ENCODE measurements around the gene TMEM121.
A peak's percentile ranks its signal among the peaks of the same experiment; 100 is the strongest.

TMEM121 gene

DNA sequence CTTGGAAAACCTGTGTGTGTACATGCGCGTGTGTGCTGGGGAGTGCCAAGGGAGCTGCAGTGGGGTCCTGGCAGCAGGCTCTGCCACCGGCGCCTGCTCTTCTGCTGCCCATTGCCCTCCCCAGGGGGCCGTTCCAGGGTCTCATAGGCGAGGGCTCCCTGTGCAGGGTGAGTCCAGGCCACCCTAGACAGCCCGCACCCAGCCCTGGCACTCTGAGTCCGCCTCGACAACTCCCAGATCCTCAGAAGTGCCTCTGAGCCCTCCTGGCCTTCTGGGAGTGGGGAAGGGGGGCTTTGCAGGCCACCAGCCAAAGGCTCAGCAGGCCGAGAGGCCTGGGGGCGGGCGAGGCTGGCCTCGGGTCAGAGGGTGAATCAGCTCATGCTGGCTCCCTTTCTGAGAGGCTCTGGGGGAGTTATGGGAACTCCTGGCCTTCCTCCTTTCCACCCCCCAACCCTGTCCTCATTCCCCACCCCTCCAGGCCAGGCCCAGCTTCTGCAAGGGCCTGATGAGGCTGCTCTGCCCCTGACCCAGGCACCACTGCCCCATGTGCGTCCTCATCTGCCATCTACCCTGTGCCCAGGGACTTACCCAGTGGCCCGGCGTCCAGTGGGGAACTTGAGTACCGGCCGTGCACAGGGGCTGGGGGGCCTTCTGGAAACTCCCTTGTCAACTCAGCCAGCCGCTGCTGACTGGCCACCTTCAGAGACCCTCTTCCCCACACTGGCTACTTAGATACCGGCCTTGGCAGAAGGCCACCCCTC, 37.4 kb upstream of the TMEM121 start:
- Histone ChIP-seq H3K4me3 (ENCODE audit: low read length) (no peak overlapping the region), H3K27me3 (replicated peaks; ENCODE audit: control insufficient read depth, insufficient read depth, low read length) (peaks cover 5% of the 10 kb centered on the region), H3K9me3 (ENCODE audit: control insufficient read depth, low read length) (no peaks in the 10 kb centered on the region), H3K4me1 (ENCODE audit: control insufficient read depth, insufficient read depth, low read length) (peaks cover 3% of the 10 kb centered on the region), H3K9ac (ENCODE audit: low read length) (no peak overlapping the region), H3K36me3 (ENCODE audit: control insufficient read depth, insufficient read depth, low read length, severe bottlenecking) (no peaks in the 10 kb centered on the region)
- no peak for DNase-seq (ENCODE audit: low read depth)

DNA sequence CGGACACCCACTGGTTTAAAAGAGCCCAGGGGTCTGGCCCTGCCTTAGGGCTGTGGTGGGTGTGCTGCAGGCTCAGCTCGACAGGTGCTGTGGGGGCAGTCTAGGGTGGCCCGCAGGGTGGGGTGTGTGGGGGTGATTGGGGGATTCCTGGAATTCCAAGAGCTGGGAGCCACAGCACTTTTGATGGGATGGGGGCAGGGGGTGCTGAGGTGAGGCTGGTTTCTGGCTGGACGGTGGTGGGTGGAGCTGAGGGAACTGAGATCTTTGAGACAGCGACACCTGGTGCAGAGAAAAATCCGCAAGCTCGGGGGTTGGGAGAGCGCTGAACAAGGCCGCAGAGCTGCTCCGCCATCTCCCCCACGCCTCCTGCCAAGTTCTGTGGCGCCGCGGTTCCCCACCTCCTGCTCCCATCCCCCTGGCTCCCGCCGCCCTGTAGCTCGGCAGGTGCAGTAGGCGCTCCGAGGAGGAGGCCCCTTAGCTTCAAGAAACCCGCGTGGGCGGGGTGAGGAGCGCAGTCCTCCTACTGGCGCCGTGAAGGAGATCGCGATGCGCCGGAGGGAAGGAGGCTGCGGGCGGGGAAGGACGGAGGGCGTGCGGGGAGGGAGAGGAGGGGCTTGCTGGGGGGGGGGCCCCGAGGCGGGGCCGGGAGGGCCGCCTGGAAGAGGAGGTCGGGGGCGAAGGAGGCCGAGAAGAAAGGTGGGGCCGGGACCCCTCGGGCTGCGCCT, 36.7 kb upstream of the TMEM121 start:
- H3K36me3 ChIP-seq (ENCODE audit: control insufficient read depth, insufficient read depth, low read length, severe bottlenecking), result no peaks in the 10 kb centered on the region
- peak; percentile 83 for DNase-seq (ENCODE audit: low read depth)
- peak overlapping the region; percentile 81 for H3K4me3 ChIP-seq (ENCODE audit: low read length)
- peaks cover 5% of the 10 kb centered on the region for H3K27me3 ChIP-seq (replicated peaks; ENCODE audit: control insufficient read depth, insufficient read depth, low read length)
- H3K4me1 ChIP-seq (ENCODE audit: control insufficient read depth, insufficient read depth, low read length), result peaks cover 3% of the 10 kb centered on the region
- no peaks in the 10 kb centered on the region for H3K9me3 ChIP-seq (ENCODE audit: control insufficient read depth, low read length)
- peak overlapping the region; percentile 81 for H3K9ac ChIP-seq (ENCODE audit: low read length)

DNA sequence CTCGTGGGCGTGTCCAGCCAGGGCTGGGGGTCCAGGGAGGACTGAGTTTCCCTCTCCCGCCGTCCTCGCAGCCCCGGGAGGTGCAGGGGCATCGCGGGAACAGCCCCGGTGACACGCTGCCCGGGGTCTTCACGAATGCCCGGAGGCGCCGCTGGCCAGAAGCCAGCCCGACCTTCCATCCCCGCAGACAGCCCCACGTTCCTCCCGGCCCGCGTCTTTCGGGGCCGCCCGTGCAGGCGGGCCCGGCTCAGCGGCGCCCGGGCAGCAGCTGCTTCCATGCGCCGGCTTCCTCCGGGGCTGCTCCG, 36.2 kb upstream of the TMEM121 start:
- H3K4me3 ChIP-seq (ENCODE audit: low read length), result peak overlapping the region; percentile 81
- H3K27me3 ChIP-seq (replicated peaks; ENCODE audit: control insufficient read depth, insufficient read depth, low read length), result peaks cover 5% of the 10 kb centered on the region
- no peak for DNase-seq (ENCODE audit: low read depth)
- H3K4me1 ChIP-seq (ENCODE audit: control insufficient read depth, insufficient read depth, low read length), result peaks cover 3% of the 10 kb centered on the region
- H3K36me3 ChIP-seq (ENCODE audit: control insufficient read depth, insufficient read depth, low read length, severe bottlenecking), result no peaks in the 10 kb centered on the region
- no peaks in the 10 kb centered on the region for H3K9me3 ChIP-seq (ENCODE audit: control insufficient read depth, low read length)
- peak overlapping the region; percentile 81 for H3K9ac ChIP-seq (ENCODE audit: low read length)

DNA sequence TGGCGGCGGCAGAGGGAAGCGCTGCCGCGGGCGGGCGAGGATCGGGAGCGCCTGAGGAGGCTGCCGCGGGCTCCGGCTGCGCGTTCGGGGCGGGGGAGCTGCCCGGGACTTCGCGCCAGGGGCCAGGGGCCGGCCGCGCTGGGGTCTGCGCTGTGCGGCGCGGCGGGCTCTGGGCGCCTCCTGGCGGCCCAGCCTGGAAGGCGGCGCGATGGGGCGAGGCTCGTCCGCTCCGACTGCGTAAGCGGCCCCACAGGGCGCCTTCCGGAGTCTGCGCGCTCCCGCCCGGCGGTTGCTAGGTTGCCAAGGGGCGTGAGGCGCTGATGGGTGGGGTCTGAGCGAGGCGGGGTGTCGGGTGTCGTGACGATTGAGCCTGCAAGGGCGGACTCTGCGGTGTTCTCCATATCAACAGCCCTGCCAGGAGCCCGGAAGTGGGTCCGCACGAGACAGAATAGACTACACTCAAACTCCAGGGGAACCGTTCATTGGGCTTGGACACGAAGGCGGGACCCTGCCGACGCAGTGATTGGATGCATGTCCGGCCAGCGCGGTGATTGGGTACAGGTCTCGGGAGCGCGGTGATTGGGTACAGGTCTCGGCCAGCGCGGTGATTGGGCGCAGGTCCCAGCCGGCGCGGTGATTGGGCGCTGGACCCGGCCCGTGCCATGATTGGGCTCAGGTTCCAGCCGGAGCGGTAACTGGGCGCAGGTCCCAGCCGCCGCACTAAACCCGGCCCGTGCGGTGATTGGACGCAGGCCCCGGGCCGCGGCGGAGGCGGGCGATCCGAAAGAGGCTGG, 35.6 kb upstream of the TMEM121 start, which contains the start of gene TEDC1:
Gene TEDC1, plus strand, starts transcription at position 675 of the 794 bp plus-strand sequence. CDS start 130 bp downstream, outside the sequence.
- H3K36me3 ChIP-seq (ENCODE audit: control insufficient read depth, insufficient read depth, low read length, severe bottlenecking), result no peaks in the 10 kb centered on the region
- H3K4me1 ChIP-seq (ENCODE audit: control insufficient read depth, insufficient read depth, low read length), result peaks cover 3% of the 10 kb centered on the region
- peak within 1 kb of the TSS; percentile 81 for H3K9ac ChIP-seq (ENCODE audit: low read length)
- DNase-seq (ENCODE audit: low read depth), result peak; percentile 100
- no peaks in the 10 kb centered on the region for H3K9me3 ChIP-seq (ENCODE audit: control insufficient read depth, low read length)
- peaks cover 5% of the 10 kb centered on the region for H3K27me3 ChIP-seq (replicated peaks; ENCODE audit: control insufficient read depth, insufficient read depth, low read length)
- peak within 1 kb of the TSS; percentile 84 for H3K4me3 ChIP-seq (ENCODE audit: low read length)

DNA sequence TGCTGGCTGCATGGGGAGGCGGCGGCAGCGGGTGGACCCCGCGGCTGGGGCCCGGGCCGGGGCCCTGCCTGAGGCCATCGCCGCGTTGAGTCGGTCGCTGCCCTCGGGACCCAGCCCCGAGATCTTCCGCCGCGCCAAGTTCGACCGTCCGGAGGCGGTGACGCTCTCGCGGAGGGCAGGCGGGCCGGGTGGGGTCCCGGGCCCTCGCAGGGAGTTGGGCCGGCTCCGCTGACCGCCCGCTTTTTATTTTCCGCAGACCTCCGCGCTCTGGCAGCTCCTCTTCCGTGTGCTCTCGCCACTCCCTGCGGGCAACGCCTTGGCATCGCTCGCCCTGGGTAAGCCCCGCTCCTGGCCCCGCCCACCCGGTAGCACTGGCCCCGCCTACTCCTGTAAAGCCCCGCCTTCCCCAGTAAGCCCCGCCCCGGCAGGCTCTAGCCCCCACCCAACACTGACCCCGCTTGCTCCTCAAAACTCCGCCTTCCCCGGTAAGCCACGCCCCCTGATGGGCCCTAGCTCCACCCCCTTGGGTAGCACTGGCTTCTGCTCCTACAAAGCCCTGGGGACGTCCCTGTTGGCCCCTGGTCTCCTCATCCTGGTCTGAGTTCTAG, 34.9 kb upstream of the TMEM121 start:
- Histone ChIP-seq H3K36me3 (ENCODE audit: control insufficient read depth, insufficient read depth, low read length, severe bottlenecking) (no peaks in the 10 kb centered on the region), H3K9ac (ENCODE audit: low read length) (peak overlapping the region; percentile 72), H3K4me3 (ENCODE audit: low read length) (peak overlapping the region; percentile 84), H3K9me3 (ENCODE audit: control insufficient read depth, low read length) (no peaks in the 10 kb centered on the region), H3K4me1 (ENCODE audit: control insufficient read depth, insufficient read depth, low read length) (peaks cover 3% of the 10 kb centered on the region), H3K27me3 (replicated peaks; ENCODE audit: control insufficient read depth, insufficient read depth, low read length) (peaks cover 5% of the 10 kb centered on the region)
- DNase-seq (ENCODE audit: low read depth), result peak; percentile 77

DNA sequence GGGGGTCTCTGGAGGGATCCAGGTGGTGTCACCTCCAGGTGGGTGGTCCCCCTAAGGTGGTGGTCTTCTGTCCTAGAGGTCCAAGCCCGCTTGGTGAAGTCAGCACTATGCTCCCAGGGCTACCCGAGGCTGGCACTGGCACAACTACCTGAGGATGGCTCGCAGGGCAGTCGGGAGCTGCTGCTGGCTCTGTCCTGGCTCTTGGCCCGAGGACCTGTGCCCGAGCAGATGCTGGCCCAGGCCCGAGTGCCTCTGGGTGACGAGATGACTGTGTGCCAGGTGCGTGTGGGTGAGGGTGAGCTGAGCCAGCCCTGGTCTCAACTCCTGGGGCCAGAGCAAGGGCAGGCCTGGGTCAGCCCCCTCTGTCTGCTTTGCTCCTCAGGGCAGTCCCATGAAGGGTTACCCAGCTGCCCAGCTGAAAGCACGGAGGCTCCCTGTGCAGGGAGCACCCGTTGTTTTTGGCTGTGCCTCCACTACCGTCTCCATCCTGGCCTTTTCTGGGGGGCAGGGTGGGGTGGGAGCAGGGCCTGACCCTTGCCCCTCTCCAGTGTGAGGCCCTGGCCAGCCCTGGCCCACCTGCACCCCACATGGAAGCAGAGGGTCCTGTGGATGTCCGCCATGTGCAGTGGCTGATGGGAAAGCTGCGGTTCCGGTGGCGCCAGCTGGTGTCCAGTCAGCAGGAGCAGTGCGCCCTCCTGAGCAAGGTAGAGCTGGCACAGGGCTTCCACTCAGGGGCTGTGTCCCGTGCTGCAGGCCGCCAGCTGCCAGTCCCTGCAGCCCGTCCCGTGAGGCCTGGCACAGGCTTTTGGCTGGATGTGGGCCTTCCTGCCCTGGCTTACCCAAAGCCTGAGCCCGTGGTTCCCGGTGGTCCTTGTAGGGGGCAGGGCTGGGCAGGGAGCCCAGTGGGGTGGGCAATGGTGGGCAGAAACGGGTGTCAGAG, 34.1 kb upstream of the TMEM121 start:
- H3K36me3 ChIP-seq (ENCODE audit: control insufficient read depth, insufficient read depth, low read length, severe bottlenecking), result no peaks in the 10 kb centered on the region
- peaks cover 5% of the 10 kb centered on the region for H3K27me3 ChIP-seq (replicated peaks; ENCODE audit: control insufficient read depth, insufficient read depth, low read length)
- H3K4me3 ChIP-seq (ENCODE audit: low read length), result no peak overlapping the region
- peaks cover 3% of the 10 kb centered on the region for H3K4me1 ChIP-seq (ENCODE audit: control insufficient read depth, insufficient read depth, low read length)
- no peaks in the 10 kb centered on the region for H3K9me3 ChIP-seq (ENCODE audit: control insufficient read depth, low read length)
- no peak for DNase-seq (ENCODE audit: low read depth)
- no peak overlapping the region for H3K9ac ChIP-seq (ENCODE audit: low read length)

DNA sequence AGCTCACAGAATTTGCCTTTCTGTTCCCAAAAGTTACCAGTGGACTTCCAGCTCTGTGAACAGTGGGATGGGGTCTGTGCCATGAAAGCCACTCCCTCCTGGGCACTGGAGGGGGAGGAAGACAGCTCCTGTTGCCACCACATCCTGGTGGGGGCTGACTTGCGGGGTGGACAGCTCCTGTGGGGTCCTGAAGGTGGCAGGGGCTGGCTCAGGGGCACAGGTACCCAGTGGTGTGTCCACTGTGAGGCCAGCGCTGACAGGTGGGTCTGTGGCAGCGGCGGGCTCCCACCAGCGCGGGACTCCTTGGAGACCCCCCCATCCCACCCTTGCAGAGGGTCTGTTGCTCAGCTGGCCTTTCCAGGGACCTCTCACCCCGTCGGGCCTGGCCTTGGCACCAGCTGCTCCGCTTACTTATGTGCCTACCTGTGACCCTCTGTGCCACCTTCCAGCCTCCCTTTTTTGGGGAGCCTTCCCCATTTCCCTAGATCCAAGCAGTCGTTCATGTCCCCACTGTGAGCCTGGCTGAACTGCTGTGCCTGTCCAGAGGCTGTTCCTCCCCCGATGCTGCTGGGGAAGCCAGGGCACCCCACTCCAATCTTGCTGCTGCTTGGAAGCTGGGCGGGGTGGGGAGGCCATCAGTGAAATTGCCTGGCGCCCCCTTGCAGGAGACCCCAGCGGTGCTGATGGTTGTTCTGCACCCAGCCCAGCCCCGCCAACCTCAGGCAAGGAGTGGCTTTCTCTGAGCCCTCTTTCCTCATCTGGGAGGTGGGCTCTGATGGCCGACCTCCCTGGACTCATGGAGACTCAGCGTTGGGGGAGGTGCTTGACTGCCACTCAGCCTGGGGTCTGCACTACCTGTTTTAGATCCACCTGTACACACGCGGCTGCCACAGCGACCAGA, 33.2 kb upstream of the TMEM121 start:
- DNase-seq (ENCODE audit: low read depth), result no peak
- Histone ChIP-seq H3K4me1 (ENCODE audit: control insufficient read depth, insufficient read depth, low read length) (no peaks in the 10 kb centered on the region), H3K4me3 (ENCODE audit: low read length) (no peak overlapping the region), H3K9me3 (ENCODE audit: control insufficient read depth, low read length) (no peaks in the 10 kb centered on the region), H3K36me3 (ENCODE audit: control insufficient read depth, insufficient read depth, low read length, severe bottlenecking) (no peaks in the 10 kb centered on the region), H3K27me3 (replicated peaks; ENCODE audit: control insufficient read depth, insufficient read depth, low read length) (no peaks in the 10 kb centered on the region), H3K9ac (ENCODE audit: low read length) (no peak overlapping the region)

DNA sequence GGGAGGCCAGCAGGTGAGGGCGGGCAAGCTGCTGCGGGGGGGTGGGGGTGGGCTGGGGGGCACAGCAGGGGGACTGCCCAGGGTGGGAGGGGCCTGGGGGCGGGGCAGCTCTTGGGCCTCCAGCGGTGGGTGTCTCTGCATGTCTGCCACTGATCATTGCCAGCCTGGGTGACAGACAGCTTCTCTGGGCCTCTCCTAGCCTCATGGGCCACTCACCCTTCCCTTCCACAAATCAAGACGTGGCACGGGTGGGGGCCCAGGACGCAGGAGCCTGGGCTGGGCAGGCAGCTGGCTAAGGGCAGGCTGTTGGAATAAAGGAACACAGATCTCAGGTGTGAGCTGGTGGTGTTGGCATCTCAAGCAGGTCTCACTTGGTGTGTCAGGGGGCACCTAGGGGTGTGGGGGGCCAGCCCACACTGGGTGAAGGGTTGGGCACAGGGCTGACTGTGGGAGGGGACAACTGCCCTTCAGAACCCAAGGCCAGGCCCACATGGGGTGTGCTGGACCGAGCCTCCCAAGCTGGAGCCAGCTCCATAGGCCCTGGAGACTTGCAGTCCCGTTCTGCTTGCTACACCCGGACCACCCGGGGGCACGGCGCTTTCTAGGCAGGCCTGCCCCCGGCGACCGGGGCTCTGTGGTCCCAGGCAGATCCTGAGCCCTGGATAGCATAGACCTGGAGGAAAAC, 32.3 kb upstream of the TMEM121 start:
- no peak overlapping the region for H3K9ac ChIP-seq (ENCODE audit: low read length)
- no peak overlapping the region for H3K4me3 ChIP-seq (ENCODE audit: low read length)
- H3K27me3 ChIP-seq (replicated peaks; ENCODE audit: control insufficient read depth, insufficient read depth, low read length), result no peaks in the 10 kb centered on the region
- no peaks in the 10 kb centered on the region for H3K4me1 ChIP-seq (ENCODE audit: control insufficient read depth, insufficient read depth, low read length)
- no peaks in the 10 kb centered on the region for H3K36me3 ChIP-seq (ENCODE audit: control insufficient read depth, insufficient read depth, low read length, severe bottlenecking)
- no peak for DNase-seq (ENCODE audit: low read depth)
- H3K9me3 ChIP-seq (ENCODE audit: control insufficient read depth, low read length), result no peaks in the 10 kb centered on the region

DNA sequence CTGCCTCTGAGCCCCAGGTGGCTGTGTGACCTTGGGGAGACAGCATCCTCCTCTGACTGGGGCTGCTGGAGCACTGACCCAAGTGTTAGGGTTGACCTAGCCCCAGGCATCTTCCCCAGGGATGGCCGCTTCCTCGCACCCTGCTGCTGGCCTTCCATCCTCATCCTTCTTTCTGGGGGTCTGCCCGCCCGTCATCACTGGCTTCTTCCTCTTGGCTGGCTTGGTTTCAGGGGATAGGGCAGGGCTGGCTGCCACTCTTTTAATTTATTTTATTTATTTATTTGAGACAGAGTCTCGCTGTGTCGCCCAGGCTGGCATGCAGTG, 31.8 kb upstream of the TMEM121 start:
- no peaks in the 10 kb centered on the region for H3K27me3 ChIP-seq (replicated peaks; ENCODE audit: control insufficient read depth, insufficient read depth, low read length)
- DNase-seq (ENCODE audit: low read depth), result no peak
- no peak overlapping the region for H3K4me3 ChIP-seq (ENCODE audit: low read length)
- H3K9ac ChIP-seq (ENCODE audit: low read length), result no peak overlapping the region
- H3K4me1 ChIP-seq (ENCODE audit: control insufficient read depth, insufficient read depth, low read length), result no peaks in the 10 kb centered on the region
- no peaks in the 10 kb centered on the region for H3K9me3 ChIP-seq (ENCODE audit: control insufficient read depth, low read length)
- no peaks in the 10 kb centered on the region for H3K36me3 ChIP-seq (ENCODE audit: control insufficient read depth, insufficient read depth, low read length, severe bottlenecking)

Measured in adipocyte (in vitro differentiated cells).